ENCODE measurements around the gene RGPD4.

GRCh38 chr2:107824451-107825205, 2.1 kb upstream of the RGPD4 start:
- no peak for TF ChIP-seq CTCF (IDR thresholded peaks at IDR 0.05)
- no peak for TF ChIP-seq EP300 (IDR thresholded peaks at IDR 0.05)
- TF ChIP-seq POLR2A (IDR thresholded peaks at IDR 0.05): no peak

Data from gastroesophageal sphincter (tissue), 3 donors.